GM19452 (cell line): Measurements from ENCODE around the gene QSER1.

ENCODE experiments used
- ATAC-seq: cut with Tn5 transposase; IDR thresholded peaks from one replicate; pipeline ENCODE4 v1.9.1; 2021; ENCODE audit not compliant: unreplicated experiment

The QSER1 gene

GRCh38 chr11:32890843-32891656, 1.6 kb upstream of the QSER1 start:
- ATAC-seq: no peak

- ATAC-seq: no peak
Observed at GRCh38 chr11:32891657-32892354, 805 bp upstream of the QSER1 start.

GRCh38 chr11:32893093-32893342, 407 bp downstream of the QSER1 start:
- no peak for ATAC-seq

- peak; percentile 20 for ATAC-seq
Observed at GRCh38 chr11:32893343-32894148, 935 bp downstream of the QSER1 start.

GRCh38 chr11:32894149-32894827, 1.7 kb downstream of the QSER1 start:
- ATAC-seq: no peak

- no peak for ATAC-seq
Observed at GRCh38 chr11:32894921-32895320, 2.3 kb downstream of the QSER1 start.

- ATAC-seq: no peak
Observed at GRCh38 chr11:32895471-32895870, 2.9 kb downstream of the QSER1 start.

GRCh38 chr11:32897103-32897502, 4.5 kb downstream of the QSER1 start:
- ATAC-seq: no peak

GRCh38 chr11:32899438-32899837, 6.8 kb downstream of the QSER1 start:
- no peak for ATAC-seq

GRCh38 chr11:32902089-32902665, 9.6 kb downstream of the QSER1 start:
- no peak for ATAC-seq

- ATAC-seq: no peak
Observed at GRCh38 chr11:32905028-32905667, 12.5 kb downstream of the QSER1 start.

GRCh38 chr11:32908619-32909018, 16.0 kb downstream of the QSER1 start:
- no peak for ATAC-seq

GRCh38 chr11:32911413-32911812, 18.8 kb downstream of the QSER1 start:
- no peak for ATAC-seq

GRCh38 chr11:32913445-32913844, 20.8 kb downstream of the QSER1 start:
- ATAC-seq: no peak

- no peak for ATAC-seq
Observed at GRCh38 chr11:32916361-32916760, 23.8 kb downstream of the QSER1 start.

GRCh38 chr11:32916994-32917393, 24.4 kb downstream of the QSER1 start:
- no peak for ATAC-seq

- ATAC-seq: no peak
Observed at GRCh38 chr11:32918427-32918826, 25.8 kb downstream of the QSER1 start.

GRCh38 chr11:32919338-32919737, 26.7 kb downstream of the QSER1 start:
- ATAC-seq: no peak

- no peak for ATAC-seq
Observed at GRCh38 chr11:32920570-32920969, 28.0 kb downstream of the QSER1 start.

- ATAC-seq: no peak
Observed at GRCh38 chr11:32921204-32921603, 28.6 kb downstream of the QSER1 start.
